ENCODE data around the gene MCM9.

DNA sequence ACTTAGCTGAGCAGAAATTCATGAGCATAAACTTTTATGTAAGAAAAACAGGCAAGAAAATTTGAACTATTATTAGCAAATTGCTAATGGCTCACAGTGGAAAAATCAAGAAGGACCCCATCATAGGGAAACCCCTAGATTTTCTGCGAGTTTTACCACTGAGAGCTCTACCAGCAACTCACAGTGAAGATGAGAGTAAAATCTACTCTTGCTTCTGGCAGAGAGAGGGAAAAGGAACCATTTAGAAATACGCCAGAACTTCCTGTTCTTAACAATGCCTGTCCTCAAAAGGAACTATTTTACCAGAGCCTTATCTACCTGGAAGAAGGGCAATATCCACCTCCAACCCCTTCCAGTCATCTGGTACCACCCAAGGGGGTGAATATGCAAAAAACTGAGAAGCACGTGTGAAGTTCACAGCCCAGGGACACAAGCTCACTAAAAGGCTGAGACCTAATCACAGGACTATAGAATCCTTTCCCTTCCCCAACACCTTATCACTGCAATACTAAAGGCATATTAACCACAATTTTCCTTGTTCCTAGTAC, 75.4 kb downstream of the MCM9 start:
- TF ChIP-seq, protein P1, sequence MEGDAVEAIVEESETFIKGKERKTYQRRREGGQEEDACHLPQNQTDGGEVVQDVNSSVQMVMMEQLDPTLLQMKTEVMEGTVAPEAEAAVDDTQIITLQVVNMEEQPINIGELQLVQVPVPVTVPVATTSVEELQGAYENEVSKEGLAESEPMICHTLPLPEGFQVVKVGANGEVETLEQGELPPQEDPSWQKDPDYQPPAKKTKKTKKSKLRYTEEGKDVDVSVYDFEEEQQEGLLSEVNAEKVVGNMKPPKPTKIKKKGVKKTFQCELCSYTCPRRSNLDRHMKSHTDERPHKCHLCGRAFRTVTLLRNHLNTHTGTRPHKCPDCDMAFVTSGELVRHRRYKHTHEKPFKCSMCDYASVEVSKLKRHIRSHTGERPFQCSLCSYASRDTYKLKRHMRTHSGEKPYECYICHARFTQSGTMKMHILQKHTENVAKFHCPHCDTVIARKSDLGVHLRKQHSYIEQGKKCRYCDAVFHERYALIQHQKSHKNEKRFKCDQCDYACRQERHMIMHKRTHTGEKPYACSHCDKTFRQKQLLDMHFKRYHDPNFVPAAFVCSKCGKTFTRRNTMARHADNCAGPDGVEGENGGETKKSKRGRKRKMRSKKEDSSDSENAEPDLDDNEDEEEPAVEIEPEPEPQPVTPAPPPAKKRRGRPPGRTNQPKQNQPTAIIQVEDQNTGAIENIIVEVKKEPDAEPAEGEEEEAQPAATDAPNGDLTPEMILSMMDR (IDR thresholded peaks at IDR 0.05): no peak
- no peak for TF ChIP-seq EZH2 (IDR thresholded peaks at IDR 0.05; ENCODE audit: borderline replicate concordance, insufficient read depth, low read depth, low read length, poor library complexity, severe bottlenecking)
